Left lung (tissue), 10 donors: ENCODE measurements around the gene ASMTL. TPM values are rescaled to one million over a fixed set of nuclear protein-coding genes. Genes with fewer than 3 reads are reported as not detected.
"Not testable (repeated sequence)": the region's sequence is repeated elsewhere in the genome, so short reads cannot be mapped to it uniquely, and the experiment has no call there.

Source experiments
- ATAC-seq: fragments of 200-7000 bp; cut with Tn5 transposase; one replicate; pipeline ENCODE4 v1.9.1; 2020; ENCODE audit warnings: moderate library complexity
- DNase-seq, 4 donors: peaks; one replicate each; pipeline ENCODE4 v3.0.0-alpha.2; 2013 to 2020
- H3K27ac ChIP-seq, 2 donors: fragments of 200-600 bp; sonication (generic) in 1 of 2; one replicate each; pipeline versions ENCODE4 v1.5.0 to v1.8.0; 2020 to 2021
- H3K27me3 ChIP-seq, 2 donors: fragments of 200-600 bp; sonication (generic) in 1 of 2; one replicate each; pipeline versions ENCODE4 v1.5.0 to v1.8.0; 2020 to 2021
- H3K36me3 ChIP-seq, 2 donors: fragments of 200-600 bp; sonication (generic) in 1 of 2; one replicate each; pipeline versions ENCODE4 v1.5.0 to v1.8.0; 2020 to 2021
- H3K4me1 ChIP-seq, 2 donors: fragments of 200-600 bp; one replicate each; pipeline ENCODE4 v1.8.0; 2021
- H3K4me3 ChIP-seq, 2 donors: fragments of 200-600 bp; sonication (generic) in 1 of 2; one replicate each; pipeline versions ENCODE4 v1.5.0 to v1.8.0; 2020 to 2021; ENCODE audit warnings: mild to moderate bottlenecking in 1 of 2
- H3K9me3 ChIP-seq, 2 donors: fragments of 200-600 bp; sonication (generic) in 1 of 2; one replicate each; pipeline versions ENCODE4 v1.5.0 to v1.8.0; 2020 to 2021
- intact Hi-C, 2 donors: fragments of 100-400 bp; cut with DNase I; formaldehyde crosslinking; loops; one replicate each; pipeline versions ENCODE4 v1.11.2 to v1.14.2; 2022
- polyA plus RNA-seq, 6 donors: library from polyadenylated mRNA; unstranded; fragments of 120-200 nt; gene quantifications; one replicate each; pipeline ENCODE4 v1.2.1, GENCODE V29; 2013; ENCODE audit not compliant: insufficient read length in 6 of 6
- total RNA-seq, 2 donors: library from RNA; stranded (reverse); fragmentation: NEBNext Ultra II Directional; extraction: Animal tissue kit (Norgen Biotek cat#: 25700); gene quantifications; one replicate each; pipeline ENCODE4 v1.2.1, GENCODE V29; 2021
- TF ChIP-seq, protein P1 (sequence below), 2 donors: fragments of 200-600 bp; sonication (generic) in 1 of 2; IDR thresholded peaks; one replicate each; pipeline versions ENCODE4 v1.5.0 to v1.8.0; 2021; ENCODE audit warnings: antibody characterized with exemption in 2 of 2
- donor health status: DM: no; HTN: yes; CAD: no.
- donor health status: DM: no; HTN: no; CAD: no.

The ASMTL gene
- total and polyA plus RNA-seq, 8 donors: 18.6 to 32.0 (median 24.8) TPM

DNA sequence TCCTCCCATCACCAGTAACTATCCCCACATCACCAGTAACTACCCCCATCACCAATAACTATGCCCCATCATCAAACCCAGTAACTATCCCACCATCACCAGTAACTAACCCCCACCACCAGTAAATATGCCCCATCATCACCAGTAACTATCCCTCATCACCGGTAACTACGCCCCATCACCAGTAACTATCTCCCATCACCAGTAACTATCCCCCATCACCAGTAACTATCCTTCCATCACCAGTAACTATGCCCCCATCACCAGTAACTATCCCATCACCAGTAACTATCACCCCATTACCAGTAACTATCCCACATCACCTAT is 2.9 kb downstream of the ASMTL start:
- Histone ChIP-seq H3K4me3 (no peak overlapping the region), H3K36me3 (no peaks in the 10 kb centered on the region), H3K9me3 (peaks cover 0 to 8% of the 10 kb centered on the region in 2 donors), H3K27me3 (no peaks in the 10 kb centered on the region), H3K27ac (no peak overlapping the region), H3K4me1 (peaks cover 0 to 12% of the 10 kb centered on the region in 2 donors)
- TF ChIP-seq, protein P1, sequence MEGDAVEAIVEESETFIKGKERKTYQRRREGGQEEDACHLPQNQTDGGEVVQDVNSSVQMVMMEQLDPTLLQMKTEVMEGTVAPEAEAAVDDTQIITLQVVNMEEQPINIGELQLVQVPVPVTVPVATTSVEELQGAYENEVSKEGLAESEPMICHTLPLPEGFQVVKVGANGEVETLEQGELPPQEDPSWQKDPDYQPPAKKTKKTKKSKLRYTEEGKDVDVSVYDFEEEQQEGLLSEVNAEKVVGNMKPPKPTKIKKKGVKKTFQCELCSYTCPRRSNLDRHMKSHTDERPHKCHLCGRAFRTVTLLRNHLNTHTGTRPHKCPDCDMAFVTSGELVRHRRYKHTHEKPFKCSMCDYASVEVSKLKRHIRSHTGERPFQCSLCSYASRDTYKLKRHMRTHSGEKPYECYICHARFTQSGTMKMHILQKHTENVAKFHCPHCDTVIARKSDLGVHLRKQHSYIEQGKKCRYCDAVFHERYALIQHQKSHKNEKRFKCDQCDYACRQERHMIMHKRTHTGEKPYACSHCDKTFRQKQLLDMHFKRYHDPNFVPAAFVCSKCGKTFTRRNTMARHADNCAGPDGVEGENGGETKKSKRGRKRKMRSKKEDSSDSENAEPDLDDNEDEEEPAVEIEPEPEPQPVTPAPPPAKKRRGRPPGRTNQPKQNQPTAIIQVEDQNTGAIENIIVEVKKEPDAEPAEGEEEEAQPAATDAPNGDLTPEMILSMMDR (IDR thresholded peaks at IDR 0.05): no peak
- ATAC-seq (no peak), DNase-seq (no peak)
- intact Hi-C loops: loop anchor here in 1 of 2 donors (10.0 kb wide), 1 partner anchor 125 kb away; no protein-coding TSS in a partner anchor

DNA sequence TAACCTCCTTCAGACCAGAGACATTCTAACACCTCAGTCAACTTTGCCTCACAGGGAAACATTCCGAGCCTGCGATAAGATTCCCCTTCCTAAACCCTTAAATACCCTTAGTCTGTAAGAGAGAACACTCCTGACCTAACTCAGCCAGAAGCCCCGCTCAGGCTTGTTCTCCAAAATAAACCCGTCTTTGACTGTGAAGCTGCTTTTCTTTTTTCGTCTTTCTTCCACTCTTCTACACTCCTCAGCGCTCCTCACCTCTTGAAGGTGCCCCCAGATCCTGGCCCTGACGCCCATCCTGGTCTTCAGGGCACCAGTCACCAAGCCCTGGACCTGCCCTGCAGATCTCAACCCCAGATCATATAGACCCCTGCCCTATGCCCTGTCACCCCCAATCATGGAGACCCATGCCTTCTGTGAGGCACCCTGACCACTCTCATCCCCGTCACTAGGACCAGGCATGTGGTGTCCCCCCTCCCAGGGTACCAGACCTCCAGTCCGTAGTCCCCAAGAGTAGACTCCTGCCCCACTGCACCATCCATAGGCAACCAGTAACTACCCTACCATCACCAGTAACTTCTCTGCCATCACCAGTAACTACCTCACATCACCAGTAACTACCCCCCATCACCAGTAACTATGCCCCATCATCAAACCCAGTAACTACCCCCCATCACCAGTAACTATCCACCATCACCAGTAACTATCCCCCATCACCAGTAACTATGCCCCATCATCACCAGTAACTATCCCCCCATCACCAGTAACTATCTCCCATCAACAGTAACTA is 3.5 kb downstream of the ASMTL start:
- H3K4me1 ChIP-seq: peaks cover 0 to 12% of the 10 kb centered on the region in 2 donors
- no peak overlapping the region for H3K4me3 ChIP-seq
- TF ChIP-seq, protein P1 (IDR thresholded peaks at IDR 0.05): no peak
- ATAC-seq (no peak), DNase-seq (peak in 1 of 4 donors; percentile 19)
- H3K27ac ChIP-seq: no peak overlapping the region
- intact Hi-C loops: no loop called here
- no peaks in the 10 kb centered on the region for H3K36me3 ChIP-seq
- H3K27me3 ChIP-seq: no peaks in the 10 kb centered on the region
- peaks cover 0 to 13% of the 10 kb centered on the region in 2 donors for H3K9me3 ChIP-seq

GRCh38 chrX:1448573-1449001 is 4.1 kb downstream of the ASMTL start:
- peaks cover 0 to 16% of the 10 kb centered on the region in 2 donors for H3K9me3 ChIP-seq
- intact Hi-C loops, H3K36me3 ChIP-seq, H3K27ac ChIP-seq, DNase-seq, H3K4me3 ChIP-seq, ATAC-seq, H3K27me3 ChIP-seq: not testable (repeated sequence)
- peaks cover 0 to 12% of the 10 kb centered on the region in 2 donors for H3K4me1 ChIP-seq

GRCh38 chrX:1447969-1448572 is 4.6 kb downstream of the ASMTL start:
- H3K36me3 ChIP-seq, intact Hi-C loops, H3K27ac ChIP-seq, ATAC-seq, H3K4me3 ChIP-seq, H3K27me3 ChIP-seq: not testable (repeated sequence)
- Histone ChIP-seq H3K9me3 (peaks cover 0 to 16% of the 10 kb centered on the region in 2 donors), H3K4me1 (peaks cover 0 to 12% of the 10 kb centered on the region in 2 donors)
- DNase-seq: peak in 1 of 4 donors; percentile 10

GRCh38 chrX:1446984-1447968 is 5.4 kb downstream of the ASMTL start:
- H3K27ac ChIP-seq, H3K4me3 ChIP-seq, ATAC-seq, H3K27me3 ChIP-seq, intact Hi-C loops, H3K36me3 ChIP-seq: not testable (repeated sequence)
- Histone ChIP-seq H3K9me3 (peaks cover 0 to 16% of the 10 kb centered on the region in 2 donors), H3K4me1 (peaks cover 0 to 11% of the 10 kb centered on the region in 2 donors)
- DNase-seq: peak in 1 of 4 donors; percentile 10

- no peak for ATAC-seq
- Histone ChIP-seq H3K36me3 (peaks cover 0 to 8% of the 10 kb centered on the region in 2 donors), H3K9me3 (peaks cover 0 to 16% of the 10 kb centered on the region in 2 donors), H3K27me3 (no peaks in the 10 kb centered on the region), H3K27ac (no peak overlapping the region), H3K4me1 (no peaks in the 10 kb centered on the region), H3K4me3 (no peak overlapping the region)
- TF ChIP-seq, protein P1 (IDR thresholded peaks at IDR 0.05): no peak
- DNase-seq: peak in 1 of 4 donors; percentile 10
- intact Hi-C loops: no loop called here
Measured at GRCh38 chrX:1444561-1445500, 7.9 kb downstream of the ASMTL start.
